ENCODE results near the gene AFDN. TPM values are rescaled to one million over a fixed set of nuclear protein-coding genes. Genes with fewer than 3 reads are reported as not detected.

AFDN gene
- total RNA-seq, 1 experiment from 2014 or later: 182 TPM

GRCh38 chr6:167826230-167826895, 348 bp upstream of the AFDN start (continued):
- TF ChIP-seq ZNF219 (CRISPR knock-in tag; IDR thresholded peaks at IDR 0.05; ENCODE audit: borderline replicate concordance): no peak
- TF ChIP-seq ZNF317 (CRISPR knock-in tag; IDR thresholded peaks at IDR 0.05; ENCODE audit: borderline replicate concordance, low read depth): no peak
- 0 out of 2 replicates have a peak, but pooled peaks have one; percentile 31 for TF ChIP-seq TEAD1 (CRISPR knock-in tag; IDR thresholded peaks at IDR 0.05)
- TF ChIP-seq ZSCAN18 (CRISPR knock-in tag; IDR thresholded peaks at IDR 0.05): no peak
- no peak for TF ChIP-seq NR2C2 (CRISPR knock-in tag; IDR thresholded peaks at IDR 0.05)
- no peak for TF ChIP-seq TP53 (CRISPR knock-in tag; IDR thresholded peaks at IDR 0.05)
- TF ChIP-seq FOXP4 (CRISPR knock-in tag; IDR thresholded peaks at IDR 0.05): 0 out of 2 replicates have a peak, but pooled peaks have one; percentile 69
- 0 out of 2 replicates have a peak, but pooled peaks have one; percentile 5 for TF ChIP-seq ZBTB43 (CRISPR knock-in tag; IDR thresholded peaks at IDR 0.05)

GRCh38 chr6:167827583-167828324, 1.0 kb downstream of the AFDN start:
- Mint-ChIP-seq H3K4me3 (peak overlapping the region; percentile 94), H3K4me1 (peaks cover 52% of the 10 kb centered on the region), H3K36me3 (peaks cover 8% of the 10 kb centered on the region; the same call in 1 of the 2 replicates), H3K9me3 (no peaks in the 10 kb centered on the region), H3K27me3 (ENCODE audit: low read depth) (peaks cover 5% of the 10 kb centered on the region; the same call in 1 of the 2 replicates), H3K27ac (peak overlapping the region; percentile 93)
- no peak for TF ChIP-seq ZSCAN18 (CRISPR knock-in tag; IDR thresholded peaks at IDR 0.05)
- TF ChIP-seq E2F4 (CRISPR knock-in tag; IDR thresholded peaks at IDR 0.05; ENCODE audit: borderline replicate concordance, low read depth): 0 out of 2 replicates have a peak, but pooled peaks have one; percentile 34
- TF ChIP-seq ATF3 (CRISPR knock-in tag; conservative IDR thresholded peaks at IDR 0.05): no peak
- peak; percentile 44; the same call in 1 of the 2 replicates for TF ChIP-seq MAX (CRISPR knock-in tag; IDR thresholded peaks at IDR 0.05)
- 0 out of 2 replicates have a peak, but pooled peaks have one; percentile 60 for TF ChIP-seq KAT7 (CRISPR knock-in tag; IDR thresholded peaks at IDR 0.05; ENCODE audit: borderline replicate concordance)
- no peak for TF ChIP-seq ZNF219 (CRISPR knock-in tag; IDR thresholded peaks at IDR 0.05; ENCODE audit: borderline replicate concordance)
- peak; percentile 43 for ATAC-seq
- ChIA-PET CTCF (interaction anchor here (1.0 to 1.6 kb wide), 3 partner anchors 10 to 71 kb away, joined by 3 to 6 read pairs (median 3); no protein-coding TSS in a partner anchor), POLR2A (interaction anchor here (1.8 kb wide), 1 partner anchor 65 kb away, joined by 4 read pairs; no protein-coding TSS in a partner anchor)
- peak; percentile 63 for DNase-seq (ENCODE audit: low spot score)
